Liver (tissue), 9 donors: ENCODE data around the gene FNDC10. TPM values are rescaled to one million over a fixed set of nuclear protein-coding genes. Genes with fewer than 3 reads are reported as not detected.

Source experiments
- DNase-seq: peaks from one replicate; pipeline ENCODE4 v3.0.0-alpha.2; 2017; ENCODE audit warnings: low spot score
- H3K27ac ChIP-seq, 2 donors: one replicate each; pipeline ENCODE4 v1.7.0; 2013; ENCODE audit warnings: inconsistent platforms in 2 of 2, low read length in 2 of 2, control low read depth in 1 of 2, low read depth in 1 of 2, mild to moderate bottlenecking in 1 of 2
- H3K27me3 ChIP-seq, 4 donors: one replicate each; pipeline versions ENCODE4 v1.6.1 to v1.7.0; 2013; ENCODE audit warnings: low read length in 3 of 4, inconsistent platforms in 1 of 4, mild to moderate bottlenecking in 1 of 4, moderate library complexity in 1 of 4; ENCODE audit not compliant: control insufficient read depth in 4 of 4, insufficient read depth in 4 of 4
- H3K36me3 ChIP-seq, 4 donors: one replicate each; pipeline versions ENCODE4 v1.6.1 to v1.7.0; 2013; ENCODE audit warnings: low read length in 3 of 4, mild to moderate bottlenecking in 3 of 4, low read depth in 1 of 4, moderate library complexity in 1 of 4; ENCODE audit not compliant: control insufficient read depth in 4 of 4, insufficient read depth in 3 of 4
- H3K4me1 ChIP-seq, 4 donors: one replicate each; pipeline versions ENCODE4 v1.6.1 to v1.7.0; 2013; ENCODE audit warnings: low read length in 3 of 4, mild to moderate bottlenecking in 3 of 4, moderate library complexity in 1 of 4; ENCODE audit not compliant: control insufficient read depth in 4 of 4, insufficient read depth in 4 of 4
- H3K4me3 ChIP-seq, 3 donors: one replicate each; pipeline versions ENCODE4 v1.6.1 to v1.7.0; 2013; ENCODE audit warnings: low read length in 3 of 3, control low read depth in 1 of 3, low read depth in 1 of 3, mild to moderate bottlenecking in 1 of 3
- H3K9ac ChIP-seq, 2 donors: one replicate each; pipeline ENCODE4 v1.7.0; 2013; ENCODE audit warnings: low read length in 2 of 2, mild to moderate bottlenecking in 2 of 2, moderate library complexity in 2 of 2, control low read depth in 1 of 2, low read depth in 1 of 2
- H3K9me3 ChIP-seq, 4 donors: one replicate each; pipeline versions ENCODE4 v1.6.1 to v1.7.0; 2013; ENCODE audit warnings: low read length in 3 of 4; ENCODE audit not compliant: control insufficient read depth in 4 of 4
- CTCF ChIP-seq: fragments of 150-350 bp; IDR thresholded peaks from 2 replicates; pipeline ENCODE4 v1.5.1; 2017; ENCODE audit warnings: improper control_type of control experiment, low read depth, low read length; ENCODE audit not compliant: missing input control
- EGR1 ChIP-seq, 2 donors: IDR thresholded peaks; 2 replicates each; pipeline ENCODE4 v1.6.1; 2016 to 2018; ENCODE audit warnings: antibody characterized with exemption in 2 of 2, low read depth in 2 of 2
- FOXA1 ChIP-seq: IDR thresholded peaks from 2 replicates; pipeline ENCODE4 v1.6.1; 2016; ENCODE audit warnings: antibody characterized with exemption
- FOXA2 ChIP-seq: IDR thresholded peaks from 2 replicates; pipeline ENCODE4 v1.6.1; 2016; ENCODE audit warnings: antibody characterized with exemption
- GABPA ChIP-seq, 2 donors: IDR thresholded peaks in 1 of 2; conservative IDR thresholded peaks in 1 of 2; 2 replicates each; pipeline ENCODE4 v1.6.1; 2016; ENCODE audit warnings: antibody characterized with exemption in 2 of 2, mild to moderate bottlenecking in 1 of 2, moderate library complexity in 1 of 2
- HNF4A ChIP-seq, 2 donors: conservative IDR thresholded peaks; 2 replicates each; pipeline ENCODE4 v1.6.1; 2016; ENCODE audit warnings: antibody characterized with exemption in 2 of 2, mild to moderate bottlenecking in 2 of 2
- JUND ChIP-seq, 2 donors: IDR thresholded peaks; 2 replicates each; pipeline ENCODE4 v1.6.1; 2016; ENCODE audit warnings: antibody characterized with exemption in 2 of 2
- MAX ChIP-seq: IDR thresholded peaks from 2 replicates; pipeline ENCODE4 v1.6.1; 2016; ENCODE audit warnings: antibody characterized with exemption
- NR2F2 ChIP-seq: IDR thresholded peaks from 2 replicates; pipeline ENCODE4 v1.6.1; 2016; ENCODE audit warnings: antibody characterized with exemption
- REST ChIP-seq: IDR thresholded peaks from 2 replicates; pipeline ENCODE4 v1.6.1; 2016; ENCODE audit warnings: antibody characterized with exemption, mild to moderate bottlenecking
- SP1 ChIP-seq: IDR thresholded peaks from 2 replicates; pipeline ENCODE4 v1.6.1; 2018; ENCODE audit warnings: antibody characterized with exemption, mild to moderate bottlenecking
- TAF1 ChIP-seq: conservative IDR thresholded peaks from 2 replicates; pipeline ENCODE4 v1.6.1; 2016; ENCODE audit warnings: antibody characterized with exemption, mild to moderate bottlenecking
- YY1 ChIP-seq: IDR thresholded peaks from 2 replicates; pipeline ENCODE4 v1.6.1; 2016; ENCODE audit warnings: antibody characterized with exemption, mild to moderate bottlenecking
- WGBS: extraction: QIAGEN DNeasy Blood & Tissue Kit; methylation state at CpG from one replicate; pipeline ENCODE4 v1.1.7; 2013; 5-methylcytosine and 5-hydroxymethylcytosine counted together
- polyA plus RNA-seq, 2 donors: library from polyadenylated mRNA; stranded (reverse) in 1 of 2; unstranded in 1 of 2; fragments of 200-250 nt in 1 of 2; fragments of >200 nt in 1 of 2; fragmentation: Nextera tagmentation in 1 of 2; extraction: Ambion mirVana in 1 of 2; gene quantifications; one replicate each; pipeline versions ENCODE4 v1.2.1 to v1.2.3, GENCODE V29; 2013 to 2015
- total RNA-seq, 2 donors: library from RNA; depleted of rRNA; stranded (reverse); fragments of >200 nt; gene quantifications; one replicate each; pipeline ENCODE4 v1.2.3, GENCODE V29; 2014
- TF ChIP-seq, protein P1 (sequence below): IDR thresholded peaks from 2 replicates; pipeline ENCODE4 v1.6.1; 2016; ENCODE audit warnings: antibody characterized with exemption
- TF ChIP-seq, protein P2 (sequence below): IDR thresholded peaks from 2 replicates; pipeline ENCODE4 v1.6.1; 2016; ENCODE audit warnings: antibody characterized with exemption
- donor health status: healthy.
- donor health status: healthy.
- donor health status: healthy.
- donor health status: healthy.
- donor health status: healthy.

Gene FNDC10
- total and polyA plus RNA-seq, 4 donors: 0.08 to 0.58 (median 0.25) TPM

DNA sequence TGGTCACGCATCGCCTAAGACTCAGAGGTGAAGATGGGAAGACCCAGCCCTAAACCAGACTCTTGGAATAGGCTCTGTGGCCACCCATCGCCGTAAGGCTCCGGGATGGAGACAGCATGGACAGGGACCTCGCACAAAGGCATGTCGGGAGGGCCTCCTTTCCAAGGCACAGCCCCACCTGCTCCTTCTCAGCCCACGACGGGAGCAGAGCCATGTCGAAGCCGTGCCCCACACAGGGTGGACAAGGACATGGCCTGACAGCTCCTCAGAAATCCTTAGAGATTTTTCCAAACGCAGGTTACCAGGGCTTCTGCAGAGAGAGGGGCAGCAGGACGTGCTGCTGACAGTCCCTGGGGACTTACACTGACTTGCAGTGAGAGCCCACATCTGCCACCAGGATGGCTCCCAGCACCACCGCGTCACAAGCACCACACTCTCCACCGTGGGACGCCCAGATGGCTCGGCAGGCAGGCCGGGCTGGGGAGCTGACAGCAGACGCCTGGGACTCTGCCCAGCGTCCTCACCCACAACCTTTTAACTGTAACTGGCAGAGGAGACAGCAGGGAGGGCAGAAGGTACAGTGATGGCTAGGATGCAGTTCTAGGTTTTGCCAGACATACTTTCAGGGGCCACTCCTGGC, 37.3 kb downstream of the FNDC10 start:
- peaks cover 6 to 17% (median 12%) of the 10 kb centered on the region in 4 donors for H3K4me1 ChIP-seq
- H3K9me3 ChIP-seq: no peaks in the 10 kb centered on the region
- no peak for DNase-seq
- WGBS: 95% methylated on average over 21 of the region's 21 CpGs
- H3K27ac ChIP-seq: no peak overlapping the region
- no peak overlapping the region for H3K9ac ChIP-seq
- TF ChIP-seq, protein P1, sequence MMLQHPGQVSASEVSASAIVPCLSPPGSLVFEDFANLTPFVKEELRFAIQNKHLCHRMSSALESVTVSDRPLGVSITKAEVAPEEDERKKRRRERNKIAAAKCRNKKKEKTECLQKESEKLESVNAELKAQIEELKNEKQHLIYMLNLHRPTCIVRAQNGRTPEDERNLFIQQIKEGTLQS: no peak
- TF ChIP-seq, protein P2, sequence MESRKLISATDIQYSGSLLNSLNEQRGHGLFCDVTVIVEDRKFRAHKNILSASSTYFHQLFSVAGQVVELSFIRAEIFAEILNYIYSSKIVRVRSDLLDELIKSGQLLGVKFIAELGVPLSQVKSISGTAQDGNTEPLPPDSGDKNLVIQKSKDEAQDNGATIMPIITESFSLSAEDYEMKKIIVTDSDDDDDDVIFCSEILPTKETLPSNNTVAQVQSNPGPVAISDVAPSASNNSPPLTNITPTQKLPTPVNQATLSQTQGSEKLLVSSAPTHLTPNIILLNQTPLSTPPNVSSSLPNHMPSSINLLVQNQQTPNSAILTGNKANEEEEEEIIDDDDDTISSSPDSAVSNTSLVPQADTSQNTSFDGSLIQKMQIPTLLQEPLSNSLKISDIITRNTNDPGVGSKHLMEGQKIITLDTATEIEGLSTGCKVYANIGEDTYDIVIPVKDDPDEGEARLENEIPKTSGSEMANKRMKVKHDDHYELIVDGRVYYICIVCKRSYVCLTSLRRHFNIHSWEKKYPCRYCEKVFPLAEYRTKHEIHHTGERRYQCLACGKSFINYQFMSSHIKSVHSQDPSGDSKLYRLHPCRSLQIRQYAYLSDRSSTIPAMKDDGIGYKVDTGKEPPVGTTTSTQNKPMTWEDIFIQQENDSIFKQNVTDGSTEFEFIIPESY: no peak
- TF ChIP-seq HNF4A (conservative IDR thresholded peaks at IDR 0.05) (no peak), TAF1 (no peak), REST (no peak), FOXA2 (no peak), FOXA1 (no peak), MAX (no peak), JUND (IDR thresholded peaks at IDR 0.05) (no peak), GABPA (IDR thresholded peaks at IDR 0.05 in 1 of 2, conservative IDR thresholded peaks at IDR 0.05 in 1 of 2) (no peak), NR2F2 (no peak), CTCF (no peak), SP1 (no peak), EGR1 (IDR thresholded peaks at IDR 0.05; ENCODE audit: low read depth in 2 of 2) (no peak), YY1 (no peak)
- peaks cover 20 to 29% (median 24%) of the 10 kb centered on the region in 4 donors for H3K36me3 ChIP-seq
- H3K27me3 ChIP-seq: no peaks in the 10 kb centered on the region
- H3K4me3 ChIP-seq: no peak overlapping the region
